ENCODE measurements around the gene NTN4.

The NTN4 gene

GRCh38 chr12:95788637-95789036 is 1.9 kb downstream of the NTN4 start:
- no peak for TF ChIP-seq CTCF (IDR thresholded peaks at IDR 0.05; ENCODE audit: low read length)
- no peak for TF ChIP-seq EZH2 (IDR thresholded peaks at IDR 0.05; ENCODE audit: borderline replicate concordance, low read length)
- Histone ChIP-seq H3K4me1 (ENCODE audit: insufficient read depth, low read length, severe bottlenecking) (no peaks in the 10 kb centered on the region), H3K27me3 (ENCODE audit: insufficient read depth, low read length) (peaks cover 9% of the 10 kb centered on the region; the same call in 1 of the 2 replicates), H3K4me3 (ENCODE audit: low read depth, low read length, poor library complexity, severe bottlenecking) (no peak overlapping the region), H3K9me3 (ENCODE audit: low read length) (no peaks in the 10 kb centered on the region), H3K9ac (ENCODE audit: low read length) (no peak overlapping the region), H3K9me2 (ENCODE audit: low read depth, low read length) (no peaks in the 10 kb centered on the region), H3K36me3 (ENCODE audit: insufficient read depth, low read length) (no peaks in the 10 kb centered on the region), H3K4me2 (ENCODE audit: low read length) (no peak overlapping the region), H4K20me1 (ENCODE audit: insufficient read depth, low read length) (no peaks in the 10 kb centered on the region), H3K79me2 (ENCODE audit: insufficient read depth, low read length) (no peaks in the 10 kb centered on the region), H3F3A (ENCODE audit: insufficient read depth, low read length) (no peaks in the 10 kb centered on the region), H3K27ac (ENCODE audit: low read depth, low read length, poor library complexity, severe bottlenecking) (no peak overlapping the region), H2AFZ (ENCODE audit: low read length) (no peak overlapping the region)

GRCh38 chr12:95787274-95787818 is 3.2 kb downstream of the NTN4 start:
- Histone ChIP-seq H3K79me2 (ENCODE audit: insufficient read depth, low read length) (no peaks in the 10 kb centered on the region), H3K36me3 (ENCODE audit: insufficient read depth, low read length) (no peaks in the 10 kb centered on the region), H3K9ac (ENCODE audit: low read length) (no peak overlapping the region), H3F3A (ENCODE audit: insufficient read depth, low read length) (no peaks in the 10 kb centered on the region), H3K27ac (ENCODE audit: low read depth, low read length, poor library complexity, severe bottlenecking) (no peak overlapping the region), H3K9me2 (ENCODE audit: low read depth, low read length) (no peaks in the 10 kb centered on the region), H3K9me3 (ENCODE audit: low read length) (no peaks in the 10 kb centered on the region), H3K4me1 (ENCODE audit: insufficient read depth, low read length, severe bottlenecking) (no peaks in the 10 kb centered on the region), H3K4me2 (ENCODE audit: low read length) (no peak overlapping the region), H3K4me3 (ENCODE audit: low read depth, low read length, poor library complexity, severe bottlenecking) (no peak overlapping the region), H3K27me3 (ENCODE audit: insufficient read depth, low read length) (peaks cover 8% of the 10 kb centered on the region; the same call in 1 of the 2 replicates), H4K20me1 (ENCODE audit: insufficient read depth, low read length) (no peaks in the 10 kb centered on the region), H2AFZ (ENCODE audit: low read length) (no peak overlapping the region)
- TF ChIP-seq CTCF (IDR thresholded peaks at IDR 0.05; ENCODE audit: low read length) = no peak
- no peak for TF ChIP-seq EZH2 (IDR thresholded peaks at IDR 0.05; ENCODE audit: borderline replicate concordance, low read length)

- H3K27ac ChIP-seq (ENCODE audit: low read depth, low read length, poor library complexity, severe bottlenecking) = no peak overlapping the region
- H2AFZ ChIP-seq (ENCODE audit: low read length) = no peak overlapping the region
- no peak overlapping the region for H3K4me2 ChIP-seq (ENCODE audit: low read length)
- no peaks in the 10 kb centered on the region; the same call in 1 of the 2 replicates for H3K27me3 ChIP-seq (ENCODE audit: insufficient read depth, low read length)
- H3K4me1 ChIP-seq (ENCODE audit: insufficient read depth, low read length, severe bottlenecking) = no peaks in the 10 kb centered on the region
- H4K20me1 ChIP-seq (ENCODE audit: insufficient read depth, low read length) = no peaks in the 10 kb centered on the region
- H3K9ac ChIP-seq (ENCODE audit: low read length) = no peak overlapping the region
- H3F3A ChIP-seq (ENCODE audit: insufficient read depth, low read length) = no peaks in the 10 kb centered on the region
- no peaks in the 10 kb centered on the region for H3K9me3 ChIP-seq (ENCODE audit: low read length)
- no peak overlapping the region for H3K4me3 ChIP-seq (ENCODE audit: low read depth, low read length, poor library complexity, severe bottlenecking)
- H3K9me2 ChIP-seq (ENCODE audit: low read depth, low read length) = no peaks in the 10 kb centered on the region
- H3K79me2 ChIP-seq (ENCODE audit: insufficient read depth, low read length) = no peaks in the 10 kb centered on the region
- TF ChIP-seq CTCF (IDR thresholded peaks at IDR 0.05; ENCODE audit: low read length) (no peak), EZH2 (IDR thresholded peaks at IDR 0.05; ENCODE audit: borderline replicate concordance, low read length) (no peak)
- H3K36me3 ChIP-seq (ENCODE audit: insufficient read depth, low read length) = no peaks in the 10 kb centered on the region
Observed at GRCh38 chr12:95784915-95785314, 5.6 kb downstream of the NTN4 start.

Measured in OCI-LY1 (cell line).